ENCODE results near the gene ATOX1. TPM values are rescaled to one million over a fixed set of nuclear protein-coding genes. Genes with fewer than 3 reads are reported as not detected.

The ATOX1 gene
- total and polyA plus RNA-seq, 2 donors (not counting 1 experiment from before 2014, with no cell fraction given) = 37.3 to 43.6 TPM

DNA sequence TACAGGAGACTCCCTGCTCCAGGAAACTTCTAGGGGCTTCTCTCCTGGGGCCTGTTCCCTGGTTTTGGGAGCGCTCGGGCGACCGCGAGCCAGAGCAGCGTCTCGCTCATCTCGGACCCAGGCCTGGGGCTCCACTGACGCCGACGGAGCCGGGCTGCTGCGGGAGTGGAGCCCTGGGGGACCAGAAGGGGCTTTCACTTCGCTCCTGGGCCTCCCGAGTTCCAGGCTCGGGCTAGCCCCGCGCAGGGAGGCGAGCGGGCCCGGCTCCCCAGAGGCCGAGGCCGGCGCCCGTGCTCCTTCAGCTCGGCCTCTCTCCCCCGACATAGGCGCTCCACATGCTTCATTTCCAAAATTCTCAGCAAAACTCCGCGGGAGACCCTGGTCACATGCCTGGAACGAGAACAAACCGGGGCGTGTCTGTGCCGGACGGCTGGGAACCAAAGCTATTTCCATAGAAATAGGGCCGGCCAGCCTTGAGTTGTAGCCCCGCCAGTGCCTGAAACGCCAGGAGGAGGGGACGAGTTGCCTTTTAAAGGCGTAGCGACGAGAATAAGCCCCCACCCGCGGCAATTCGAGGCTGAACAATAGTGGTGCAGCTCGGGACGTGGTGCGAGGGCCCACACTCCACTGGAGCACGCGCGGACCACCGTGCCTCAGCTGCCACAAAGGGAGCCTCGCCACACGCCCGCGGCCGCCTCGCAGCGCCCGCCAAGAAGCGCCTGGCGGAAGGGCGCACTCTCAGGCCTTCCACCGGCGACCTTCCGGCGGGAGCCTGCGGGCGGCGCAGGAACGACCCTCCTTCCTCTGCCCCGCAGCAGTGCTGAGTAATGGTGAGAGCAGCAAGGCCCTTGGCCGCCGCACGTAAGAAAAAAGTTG lies 12.2 kb upstream of the ATOX1 start:
- H3K4me3 ChIP-seq (ENCODE audit: control extremely low read depth in 1 of 5, extremely low read depth in 1 of 5, insufficient read depth in 1 of 5, low read depth in 2 of 5, low read length in 4 of 5) = peak overlapping the region; percentile 62 to 82 (median 70)
- TF ChIP-seq, protein P1, sequence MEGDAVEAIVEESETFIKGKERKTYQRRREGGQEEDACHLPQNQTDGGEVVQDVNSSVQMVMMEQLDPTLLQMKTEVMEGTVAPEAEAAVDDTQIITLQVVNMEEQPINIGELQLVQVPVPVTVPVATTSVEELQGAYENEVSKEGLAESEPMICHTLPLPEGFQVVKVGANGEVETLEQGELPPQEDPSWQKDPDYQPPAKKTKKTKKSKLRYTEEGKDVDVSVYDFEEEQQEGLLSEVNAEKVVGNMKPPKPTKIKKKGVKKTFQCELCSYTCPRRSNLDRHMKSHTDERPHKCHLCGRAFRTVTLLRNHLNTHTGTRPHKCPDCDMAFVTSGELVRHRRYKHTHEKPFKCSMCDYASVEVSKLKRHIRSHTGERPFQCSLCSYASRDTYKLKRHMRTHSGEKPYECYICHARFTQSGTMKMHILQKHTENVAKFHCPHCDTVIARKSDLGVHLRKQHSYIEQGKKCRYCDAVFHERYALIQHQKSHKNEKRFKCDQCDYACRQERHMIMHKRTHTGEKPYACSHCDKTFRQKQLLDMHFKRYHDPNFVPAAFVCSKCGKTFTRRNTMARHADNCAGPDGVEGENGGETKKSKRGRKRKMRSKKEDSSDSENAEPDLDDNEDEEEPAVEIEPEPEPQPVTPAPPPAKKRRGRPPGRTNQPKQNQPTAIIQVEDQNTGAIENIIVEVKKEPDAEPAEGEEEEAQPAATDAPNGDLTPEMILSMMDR (IDR thresholded peaks at IDR 0.05) = no peak
- no peak for TF ChIP-seq EZH2 (IDR thresholded peaks at IDR 0.05; ENCODE audit: borderline replicate concordance, insufficient read depth, low read depth, low read length, poor library complexity, severe bottlenecking)
- no peak overlapping the region for H3K4me3 Mint-ChIP-seq
- H3K27me3 ChIP-seq (replicated peaks in 1 of 4; ENCODE audit: control extremely low read depth in 1 of 4, control insufficient read depth in 3 of 4, insufficient read depth in 4 of 4, low read length in 3 of 4) = no peaks in the 10 kb centered on the region
- H3K36me3 ChIP-seq (replicated peaks in 1 of 2; ENCODE audit: control extremely low read depth in 1 of 2, control insufficient read depth in 1 of 2, extremely low read depth in 1 of 2, insufficient read depth in 2 of 2, low read length in 1 of 2) = no peaks in the 10 kb centered on the region
- ChIA-PET CTCF (interaction anchor here (0.6 to 1.7 kb wide), 13 partner anchors 10 to 323 kb away, joined by 3 to 13 read pairs (median 4); partner anchors contain the start of gene SLC36A1), POLR2A (interaction anchor here (0.7 to 2.5 kb wide), 11 partner anchors 12 to 518 kb away, joined by 3 to 40 read pairs (median 4); partner anchors contain the start of genes ATOX1 and GM2A)
- peak overlapping the region; percentile 87 to 92 for H3K27ac ChIP-seq (ENCODE audit: low read length in 2 of 2)
- intact Hi-C loops (cut with micrococcal nuclease) = loop anchor here (1.0 to 5.0 kb wide), 6 partner anchors 12 to 1358 kb away; partner anchors contain the start of genes ATOX1, CD74, GM2A and SLC36A1
- peak overlapping the region; percentile 82 for H2AFZ ChIP-seq (ENCODE audit: insufficient read depth, low read depth, low read length, poor library complexity, severe bottlenecking)
- ATAC-seq (ENCODE audit: low read depth) = peak; percentile 7
- H3K9me3 ChIP-seq (ENCODE audit: control extremely low read depth in 1 of 3, control insufficient read depth in 2 of 3, insufficient read depth in 1 of 3, low read length in 2 of 3) = no peaks in the 10 kb centered on the region
- 8% methylated on average over 73 of the region's 75 CpGs for WGBS (ENCODE audit: insufficient coverage)
- H3K27me3 Mint-ChIP-seq = no peaks in the 10 kb centered on the region
- H4K20me1 ChIP-seq (ENCODE audit: control insufficient read depth, insufficient read depth, low read length, poor library complexity, severe bottlenecking) = peaks cover 31% of the 10 kb centered on the region
- H3K9ac ChIP-seq (ENCODE audit: low read length) = peak overlapping the region; percentile 73
- peaks cover 39 to 42% of the 10 kb centered on the region in 2 donors for H3K4me1 ChIP-seq (ENCODE audit: control insufficient read depth in 2 of 2, insufficient read depth in 2 of 2, low read length in 2 of 2)
- H3K4me1 Mint-ChIP-seq = peaks cover 35% of the 10 kb centered on the region
- DNase-seq = no peak
- H3K79me2 ChIP-seq (ENCODE audit: control insufficient read depth, insufficient read depth, low read length) = peaks cover 37% of the 10 kb centered on the region
- H3K9me3 Mint-ChIP-seq (ENCODE audit: insufficient read depth) = no peaks in the 10 kb centered on the region
- H3K27ac Mint-ChIP-seq = no peak overlapping the region
- H3K4me2 ChIP-seq (replicated peaks; ENCODE audit: low read depth, low read length, poor library complexity, severe bottlenecking) = peak overlapping the region; percentile 86

DNA sequence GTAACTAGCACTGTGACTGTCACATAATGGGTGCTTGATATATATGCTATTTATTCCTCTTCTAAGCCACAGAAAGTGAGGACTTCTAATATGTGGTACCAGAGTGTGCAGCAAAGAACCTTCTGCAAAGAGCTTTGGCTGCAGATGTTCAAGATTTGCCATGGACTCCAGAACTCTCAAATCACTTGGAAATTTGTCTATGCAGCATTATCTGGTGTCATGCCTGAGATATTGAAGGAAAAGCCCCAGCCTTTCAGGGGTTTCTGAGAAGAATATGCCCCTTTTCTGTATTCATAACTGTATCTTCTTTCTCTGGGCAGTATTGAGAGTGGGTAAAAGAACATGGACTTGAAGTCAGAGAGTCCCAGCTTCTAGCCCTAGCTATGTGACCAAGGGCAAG lies 8.5 kb upstream of the ATOX1 start:
- Histone ChIP-seq H3K79me2 (ENCODE audit: control insufficient read depth, insufficient read depth, low read length) (peaks cover 4% of the 10 kb centered on the region), H4K20me1 (ENCODE audit: control insufficient read depth, insufficient read depth, low read length, poor library complexity, severe bottlenecking) (no peaks in the 10 kb centered on the region), H3K27me3 (replicated peaks in 1 of 4; ENCODE audit: control extremely low read depth in 1 of 4, control insufficient read depth in 3 of 4, insufficient read depth in 4 of 4, low read length in 3 of 4) (no peaks in the 10 kb centered on the region), H2AFZ (ENCODE audit: insufficient read depth, low read depth, low read length, poor library complexity, severe bottlenecking) (no peak overlapping the region), H3K36me3 (replicated peaks in 1 of 2; ENCODE audit: control extremely low read depth in 1 of 2, control insufficient read depth in 1 of 2, extremely low read depth in 1 of 2, insufficient read depth in 2 of 2, low read length in 1 of 2) (no peaks in the 10 kb centered on the region), H3K9me3 (ENCODE audit: control extremely low read depth in 1 of 3, control insufficient read depth in 2 of 3, insufficient read depth in 1 of 3, low read length in 2 of 3) (no peaks in the 10 kb centered on the region), H3K4me2 (replicated peaks; ENCODE audit: low read depth, low read length, poor library complexity, severe bottlenecking) (no peak overlapping the region), H3K27ac (ENCODE audit: low read length in 2 of 2) (no peak overlapping the region), H3K4me3 (ENCODE audit: control extremely low read depth in 1 of 5, extremely low read depth in 1 of 5, insufficient read depth in 1 of 5, low read depth in 2 of 5, low read length in 4 of 5) (no peak overlapping the region), H3K4me1 (ENCODE audit: control insufficient read depth in 2 of 2, insufficient read depth in 2 of 2, low read length in 2 of 2) (peaks cover 12 to 17% of the 10 kb centered on the region in 2 donors), H3K9ac (ENCODE audit: low read length) (no peak overlapping the region)
- Mint-ChIP-seq H3K27ac (no peak overlapping the region), H3K9me3 (ENCODE audit: insufficient read depth) (no peaks in the 10 kb centered on the region), H3K27me3 (no peaks in the 10 kb centered on the region), H3K4me3 (no peak overlapping the region), H3K4me1 (peaks cover 7% of the 10 kb centered on the region)
- ChIA-PET POLR2A (no interaction called here), CTCF (no interaction called here)
- no peak for TF ChIP-seq EZH2 (IDR thresholded peaks at IDR 0.05; ENCODE audit: borderline replicate concordance, insufficient read depth, low read depth, low read length, poor library complexity, severe bottlenecking)
- TF ChIP-seq, protein P1 (IDR thresholded peaks at IDR 0.05) = no peak
- DNase-seq (no peak), ATAC-seq (ENCODE audit: low read depth) (no peak)
- intact Hi-C loops (cut with micrococcal nuclease) = no loop called here

All from B cell (primary cell).